Kidney (tissue), 14 donors: ENCODE data around the gene PJA1. TPM values are rescaled to one million over a fixed set of nuclear protein-coding genes. Genes with fewer than 3 reads are reported as not detected.

Experiments used
- DNase-seq, 5 donors: peaks; one replicate each; pipeline ENCODE4 v3.0.0-alpha.2; 2013 to 2020
- FAIRE-seq: peaks from 2 replicates; lab custom pipeline; 2012; peaks lifted over from hg19 to GRCh38; lab: Jason Lieb, UNC
- H3K27ac ChIP-seq, 2 donors: one replicate each; pipeline ENCODE4 v1.7.0; 2013; ENCODE audit warnings: low read depth in 2 of 2, low read length in 2 of 2, inconsistent platforms in 1 of 2
- H3K27me3 ChIP-seq: one replicate; pipeline ENCODE4 v1.7.1; 2013; ENCODE audit warnings: low read length, inconsistent platforms; ENCODE audit not compliant: control insufficient read depth, insufficient read depth
- H3K36me3 ChIP-seq, 3 donors: one replicate each; pipeline versions ENCODE4 v1.7.0 to v1.7.1; 2013; ENCODE audit warnings: low read length in 3 of 3, control low read depth in 1 of 3, inconsistent platforms in 1 of 3; ENCODE audit not compliant: insufficient read depth in 3 of 3, control insufficient read depth in 2 of 3
- H3K4me1 ChIP-seq, 3 donors: one replicate each; pipeline versions ENCODE4 v1.7.0 to v1.7.1; 2013; ENCODE audit warnings: low read length in 3 of 3, inconsistent platforms in 1 of 3, low read depth in 1 of 3; ENCODE audit not compliant: control insufficient read depth in 2 of 3, insufficient read depth in 2 of 3
- H3K4me3 ChIP-seq, 3 donors: one replicate each; pipeline versions ENCODE4 v1.7.0 to v1.8.1; 2013; ENCODE audit warnings: low read length in 3 of 3, control low read depth in 1 of 3, inconsistent platforms in 1 of 3
- H3K9ac ChIP-seq, 3 donors: one replicate each; pipeline versions ENCODE4 v1.7.0 to v1.7.1; 2013; ENCODE audit warnings: low read length in 3 of 3, control low read depth in 1 of 3, inconsistent platforms in 1 of 3
- H3K9me3 ChIP-seq, 3 donors: one replicate each; pipeline versions ENCODE4 v1.7.0 to v1.7.1; 2013; ENCODE audit warnings: low read length in 3 of 3, control low read depth in 1 of 3, inconsistent platforms in 1 of 3; ENCODE audit not compliant: control insufficient read depth in 2 of 3, insufficient read depth in 1 of 3
- CTCF ChIP-seq: IDR thresholded peaks from 3 replicates; pipeline ENCODE4 v1.5.1; 2012; ENCODE audit warnings: mild to moderate bottlenecking, moderate library complexity, borderline replicate concordance; ENCODE audit not compliant: insufficient read depth; ENCODE audit errors: extremely low read depth
- intact Hi-C: fragments of 100-400 bp; cut with DNase I; formaldehyde crosslinking; loops from one replicate; pipeline ENCODE4 v1.11.1; 2022
- polyA plus RNA-seq: library from polyadenylated mRNA; stranded (reverse); fragments of 350-450 nt; fragmentation: Illumina TruSeq; extraction: RNeasy Lipid Tissue Mini Kit (QIAGEN cat#74804); gene quantifications from one replicate; pipeline ENCODE4 v1.2.3, GENCODE V29; 2014; ENCODE audit warnings: low read depth, low replicate concordance; ENCODE audit not compliant: insufficient read depth
- total RNA-seq: library from RNA; stranded (reverse); fragmentation: NEBNext Ultra II Directional; extraction: Animal tissue kit (Norgen Biotek cat#: 25700); gene quantifications from one replicate; pipeline ENCODE4 v1.2.1, GENCODE V29; 2021
- donor health status: control.
- donor health status: control.
- donor health status: control.
- donor health status: control.
- donor health status: control.
- donor health status: DM: yes; HTN: yes; CAD: no.
- donor health status: Normal renal cell carcinoma (clear cell type).

PJA1 gene
- total and polyA plus RNA-seq, 2 donors from 2014 or later, result 27.1 to 29.9 TPM

GRCh38 chrX:69155786-69156520 lies 9.3 kb downstream of the PJA1 start:
- peaks cover 2% of the 10 kb centered on the region for H3K27me3 ChIP-seq
- intact Hi-C loops, result no loop called here

GRCh38 chrX:69154051-69154450 lies 11.2 kb downstream of the PJA1 start:
- no peak for FAIRE-seq
- H3K27me3 ChIP-seq, result peaks cover 2% of the 10 kb centered on the region
- H3K4me1 ChIP-seq, result no peaks in the 10 kb centered on the region
- no peak for TF ChIP-seq CTCF
- no peaks in the 10 kb centered on the region for H3K36me3 ChIP-seq
- intact Hi-C loops, result no loop called here
- H3K27ac ChIP-seq, result no peak overlapping the region
- no peak for DNase-seq
- H3K9me3 ChIP-seq, result no peaks in the 10 kb centered on the region
- no peak overlapping the region for H3K9ac ChIP-seq
- H3K4me3 ChIP-seq, result no peak overlapping the region

More at GRCh38 chrX:69155786-69156520, 9.3 kb downstream of the PJA1 start:
- Histone ChIP-seq H3K27ac (no peak overlapping the region), H3K9ac (no peak overlapping the region), H3K36me3 (no peaks in the 10 kb centered on the region), H3K4me1 (no peaks in the 10 kb centered on the region), H3K9me3 (no peaks in the 10 kb centered on the region), H3K4me3 (no peak overlapping the region)
- no peak for FAIRE-seq
- no peak for DNase-seq
- no peak for TF ChIP-seq CTCF

GRCh38 chrX:69153060-69153730 lies 12.1 kb downstream of the PJA1 start:
- H3K27ac ChIP-seq, result no peak overlapping the region

More at GRCh38 chrX:69153060-69153730, 12.1 kb downstream of the PJA1 start:
- peaks cover 2% of the 10 kb centered on the region for H3K27me3 ChIP-seq
- intact Hi-C loops, result no loop called here
- FAIRE-seq (no peak), DNase-seq (peak; percentile 73 to 91 (median 78))
- TF ChIP-seq CTCF, result no peak
- H3K36me3 ChIP-seq, result no peaks in the 10 kb centered on the region
- H3K9me3 ChIP-seq, result no peaks in the 10 kb centered on the region
- H3K9ac ChIP-seq, result no peak overlapping the region
- H3K4me3 ChIP-seq, result no peak overlapping the region
- H3K4me1 ChIP-seq, result no peaks in the 10 kb centered on the region
